Measurements from ENCODE around the gene CCDC184. TPM values are rescaled to one million over a fixed set of nuclear protein-coding genes. Genes with fewer than 3 reads are reported as not detected.

CCDC184 gene
- total RNA-seq, 1 donor from 2014 or later: 0.32 TPM

GRCh38 chr12:48169011-48169410, 14.4 kb upstream of the CCDC184 start:
- Mint-ChIP-seq H3K4me3 (ENCODE audit: unreplicated experiment) (no peak overlapping the region), H3K4me1 (ENCODE audit: unreplicated experiment) (no peaks in the 10 kb centered on the region), H3K9me3 (ENCODE audit: unreplicated experiment) (no peaks in the 10 kb centered on the region), H3K36me3 (ENCODE audit: unreplicated experiment) (no peaks in the 10 kb centered on the region), H3K27ac (ENCODE audit: unreplicated experiment) (no peak overlapping the region), H3K27me3 (ENCODE audit: unreplicated experiment) (peaks cover 29% of the 10 kb centered on the region)
- TF ChIP-seq, protein P1, sequence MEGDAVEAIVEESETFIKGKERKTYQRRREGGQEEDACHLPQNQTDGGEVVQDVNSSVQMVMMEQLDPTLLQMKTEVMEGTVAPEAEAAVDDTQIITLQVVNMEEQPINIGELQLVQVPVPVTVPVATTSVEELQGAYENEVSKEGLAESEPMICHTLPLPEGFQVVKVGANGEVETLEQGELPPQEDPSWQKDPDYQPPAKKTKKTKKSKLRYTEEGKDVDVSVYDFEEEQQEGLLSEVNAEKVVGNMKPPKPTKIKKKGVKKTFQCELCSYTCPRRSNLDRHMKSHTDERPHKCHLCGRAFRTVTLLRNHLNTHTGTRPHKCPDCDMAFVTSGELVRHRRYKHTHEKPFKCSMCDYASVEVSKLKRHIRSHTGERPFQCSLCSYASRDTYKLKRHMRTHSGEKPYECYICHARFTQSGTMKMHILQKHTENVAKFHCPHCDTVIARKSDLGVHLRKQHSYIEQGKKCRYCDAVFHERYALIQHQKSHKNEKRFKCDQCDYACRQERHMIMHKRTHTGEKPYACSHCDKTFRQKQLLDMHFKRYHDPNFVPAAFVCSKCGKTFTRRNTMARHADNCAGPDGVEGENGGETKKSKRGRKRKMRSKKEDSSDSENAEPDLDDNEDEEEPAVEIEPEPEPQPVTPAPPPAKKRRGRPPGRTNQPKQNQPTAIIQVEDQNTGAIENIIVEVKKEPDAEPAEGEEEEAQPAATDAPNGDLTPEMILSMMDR (IDR thresholded peaks at IDR 0.05): no peak
- no peak for DNase-seq (ENCODE audit: extremely low spot score, unreplicated experiment)

DNA sequence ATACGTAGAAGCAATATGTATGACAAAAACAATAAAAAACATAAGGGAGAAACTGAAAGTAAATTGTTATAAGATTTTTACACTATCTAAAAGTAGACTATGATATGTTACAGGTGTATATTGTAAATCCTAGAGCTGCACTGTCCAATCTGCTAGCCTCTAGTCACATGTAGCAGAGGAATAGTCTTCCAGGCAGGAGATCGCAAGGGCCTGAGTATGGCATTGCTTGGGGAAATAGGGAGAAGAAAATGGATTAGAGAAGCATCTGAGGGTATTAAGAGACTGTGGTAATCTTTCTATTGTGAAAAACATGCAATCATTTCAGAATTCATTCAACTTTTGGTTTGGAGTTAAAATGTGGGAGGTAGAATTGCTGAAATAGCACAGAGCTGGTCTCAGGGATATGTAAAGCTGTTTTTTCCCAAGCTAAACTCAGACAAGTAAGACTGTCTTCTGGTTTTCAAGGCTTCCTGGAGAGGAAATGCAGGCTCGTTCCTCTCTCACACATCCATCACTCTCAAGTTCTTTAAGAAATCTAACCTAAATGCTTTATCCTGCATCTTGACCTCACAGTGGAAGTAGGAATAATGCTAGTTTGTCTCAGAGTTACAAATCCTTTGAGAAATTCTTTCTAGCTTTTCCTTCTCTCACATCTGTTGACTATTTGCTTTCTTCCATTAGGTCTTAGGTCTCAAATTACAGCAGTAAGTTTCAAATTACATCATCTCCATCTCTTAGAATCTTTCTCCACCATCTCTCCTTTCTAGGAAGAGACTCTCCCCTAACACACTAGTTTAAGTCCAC, 7.6 kb upstream of the CCDC184 start:
- Mint-ChIP-seq H3K4me1 (ENCODE audit: unreplicated experiment) (peaks cover 9% of the 10 kb centered on the region), H3K36me3 (ENCODE audit: unreplicated experiment) (no peaks in the 10 kb centered on the region), H3K9me3 (ENCODE audit: unreplicated experiment) (no peaks in the 10 kb centered on the region), H3K4me3 (ENCODE audit: unreplicated experiment) (no peak overlapping the region), H3K27me3 (ENCODE audit: unreplicated experiment) (peaks cover 52% of the 10 kb centered on the region), H3K27ac (ENCODE audit: unreplicated experiment) (no peak overlapping the region)
- TF ChIP-seq, protein P1 (IDR thresholded peaks at IDR 0.05): no peak
- no peak for DNase-seq (ENCODE audit: extremely low spot score, unreplicated experiment)

- H3K27ac Mint-ChIP-seq (ENCODE audit: unreplicated experiment): no peak overlapping the region
Measured at GRCh38 chr12:48176417-48176751, 7.1 kb upstream of the CCDC184 start.

GRCh38 chr12:48177982-48178381, 5.5 kb upstream of the CCDC184 start:
- peaks cover 62% of the 10 kb centered on the region for H3K27me3 Mint-ChIP-seq (ENCODE audit: unreplicated experiment)
- no peak overlapping the region for H3K27ac Mint-ChIP-seq (ENCODE audit: unreplicated experiment)
- no peaks in the 10 kb centered on the region for H3K36me3 Mint-ChIP-seq (ENCODE audit: unreplicated experiment)
- TF ChIP-seq, protein P1 (IDR thresholded peaks at IDR 0.05): no peak
- peaks cover 16% of the 10 kb centered on the region for H3K4me1 Mint-ChIP-seq (ENCODE audit: unreplicated experiment)
- H3K9me3 Mint-ChIP-seq (ENCODE audit: unreplicated experiment): no peaks in the 10 kb centered on the region
- no peak for DNase-seq (ENCODE audit: extremely low spot score, unreplicated experiment)
- no peak overlapping the region for H3K4me3 Mint-ChIP-seq (ENCODE audit: unreplicated experiment)

More at GRCh38 chr12:48176417-48176751, 7.1 kb upstream of the CCDC184 start:
- Mint-ChIP-seq H3K27me3 (ENCODE audit: unreplicated experiment) (peaks cover 58% of the 10 kb centered on the region), H3K36me3 (ENCODE audit: unreplicated experiment) (no peaks in the 10 kb centered on the region), H3K4me3 (ENCODE audit: unreplicated experiment) (no peak overlapping the region), H3K4me1 (ENCODE audit: unreplicated experiment) (peaks cover 9% of the 10 kb centered on the region), H3K9me3 (ENCODE audit: unreplicated experiment) (no peaks in the 10 kb centered on the region)
- TF ChIP-seq, protein P1 (IDR thresholded peaks at IDR 0.05): no peak
- DNase-seq (ENCODE audit: extremely low spot score, unreplicated experiment): no peak

- Mint-ChIP-seq H3K27ac (ENCODE audit: unreplicated experiment) (no peak overlapping the region), H3K4me3 (ENCODE audit: unreplicated experiment) (no peak overlapping the region), H3K4me1 (ENCODE audit: unreplicated experiment) (peaks cover 20% of the 10 kb centered on the region), H3K27me3 (ENCODE audit: unreplicated experiment) (peaks cover 64% of the 10 kb centered on the region), H3K9me3 (ENCODE audit: unreplicated experiment) (no peaks in the 10 kb centered on the region), H3K36me3 (ENCODE audit: unreplicated experiment) (no peaks in the 10 kb centered on the region)
- TF ChIP-seq, protein P1 (IDR thresholded peaks at IDR 0.05): no peak
- no peak for DNase-seq (ENCODE audit: extremely low spot score, unreplicated experiment)
Measured at GRCh38 chr12:48179466-48179865, 4.0 kb upstream of the CCDC184 start.
